BE2C (cell line): ENCODE data around the gene KRTAP5-4.
"Not testable (repeated sequence)": the region's sequence is repeated elsewhere in the genome, so short reads cannot be mapped to it uniquely, and the experiment has no call there.

Experiments used
- DNase-seq: peaks from one replicate; pipeline ENCODE4 v3.0.0-alpha.2; 2020
- H3K27me3 ChIP-seq: fragments of 250-450 bp; sonication (Bioruptor Pico); 2 replicates; pipeline ENCODE4 v1.5.1; 2020; ENCODE audit warnings: mild to moderate bottlenecking
- H3K36me3 ChIP-seq: fragments of 250-450 bp; sonication (Bioruptor Pico); 2 replicates; pipeline ENCODE4 v1.5.1; 2020; ENCODE audit warnings: mild to moderate bottlenecking
- H3K4me1 ChIP-seq: fragments of 250-450 bp; sonication (Bioruptor Pico); 2 replicates; pipeline ENCODE4 v1.5.1; 2020
- H3K4me3 ChIP-seq: 2 replicates; pipeline ENCODE4 v1.5.1; 2011; ENCODE audit warnings: low read depth, low read length
- H3K9me3 ChIP-seq: fragments of 250-450 bp; sonication (Bioruptor Pico); 2 replicates; pipeline ENCODE4 v1.5.1; 2020
- TF ChIP-seq, protein P1 (sequence below): IDR thresholded peaks from 2 replicates; pipeline ENCODE4 v1.5.1; 2012; ENCODE audit warnings: mild to moderate bottlenecking, low read depth, low read length

Gene KRTAP5-4

GRCh38 chr11:1625541-1625940 lies 3.6 kb upstream of the KRTAP5-4 start:
- Histone ChIP-seq H3K9me3 (no peaks in the 10 kb centered on the region), H3K4me1 (no peaks in the 10 kb centered on the region), H3K36me3 (no peaks in the 10 kb centered on the region), H3K4me3 (no peak overlapping the region), H3K27me3 (no peaks in the 10 kb centered on the region)
- DNase-seq = no peak
- TF ChIP-seq, protein P1, sequence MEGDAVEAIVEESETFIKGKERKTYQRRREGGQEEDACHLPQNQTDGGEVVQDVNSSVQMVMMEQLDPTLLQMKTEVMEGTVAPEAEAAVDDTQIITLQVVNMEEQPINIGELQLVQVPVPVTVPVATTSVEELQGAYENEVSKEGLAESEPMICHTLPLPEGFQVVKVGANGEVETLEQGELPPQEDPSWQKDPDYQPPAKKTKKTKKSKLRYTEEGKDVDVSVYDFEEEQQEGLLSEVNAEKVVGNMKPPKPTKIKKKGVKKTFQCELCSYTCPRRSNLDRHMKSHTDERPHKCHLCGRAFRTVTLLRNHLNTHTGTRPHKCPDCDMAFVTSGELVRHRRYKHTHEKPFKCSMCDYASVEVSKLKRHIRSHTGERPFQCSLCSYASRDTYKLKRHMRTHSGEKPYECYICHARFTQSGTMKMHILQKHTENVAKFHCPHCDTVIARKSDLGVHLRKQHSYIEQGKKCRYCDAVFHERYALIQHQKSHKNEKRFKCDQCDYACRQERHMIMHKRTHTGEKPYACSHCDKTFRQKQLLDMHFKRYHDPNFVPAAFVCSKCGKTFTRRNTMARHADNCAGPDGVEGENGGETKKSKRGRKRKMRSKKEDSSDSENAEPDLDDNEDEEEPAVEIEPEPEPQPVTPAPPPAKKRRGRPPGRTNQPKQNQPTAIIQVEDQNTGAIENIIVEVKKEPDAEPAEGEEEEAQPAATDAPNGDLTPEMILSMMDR = no peak

GRCh38 chr11:1624621-1625020 lies 2.7 kb upstream of the KRTAP5-4 start:
- no peak for DNase-seq
- Histone ChIP-seq H3K27me3 (no peaks in the 10 kb centered on the region), H3K4me3 (no peak overlapping the region), H3K36me3 (no peaks in the 10 kb centered on the region), H3K4me1 (no peaks in the 10 kb centered on the region), H3K9me3 (no peaks in the 10 kb centered on the region)
- TF ChIP-seq, protein P1 = no peak

GRCh38 chr11:1623716-1624115 lies 1.8 kb upstream of the KRTAP5-4 start:
- H3K9me3 ChIP-seq = no peaks in the 10 kb centered on the region
- no peaks in the 10 kb centered on the region for H3K4me1 ChIP-seq
- no peak for DNase-seq
- no peaks in the 10 kb centered on the region for H3K36me3 ChIP-seq
- no peak overlapping the region for H3K4me3 ChIP-seq
- TF ChIP-seq, protein P1 = no peak
- no peaks in the 10 kb centered on the region for H3K27me3 ChIP-seq

DNA sequence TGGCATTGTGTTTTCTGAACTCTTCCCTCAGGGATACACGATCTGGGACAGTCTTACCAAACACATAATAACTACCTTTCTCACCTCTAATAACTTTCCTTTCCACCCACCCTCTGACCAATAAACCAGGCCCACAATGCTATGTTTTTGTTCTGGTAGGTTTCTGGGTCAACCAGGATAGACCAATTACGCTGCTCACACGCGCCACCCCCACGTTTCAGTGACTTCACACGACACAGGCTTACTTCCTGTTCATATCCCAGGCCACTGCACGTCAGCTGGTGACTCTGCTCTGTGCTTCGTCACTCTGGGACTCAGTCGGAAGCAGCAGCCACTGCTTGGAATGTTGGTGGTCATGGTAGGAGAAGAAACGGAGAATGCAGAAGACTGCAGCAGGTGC lies 2.5 kb downstream of the KRTAP5-4 start:
- Histone ChIP-seq H3K9me3 (no peaks in the 10 kb centered on the region), H3K36me3 (no peaks in the 10 kb centered on the region), H3K4me3 (no peak overlapping the region), H3K4me1 (no peaks in the 10 kb centered on the region), H3K27me3 (no peaks in the 10 kb centered on the region)
- DNase-seq = no peak
- TF ChIP-seq, protein P1 = no peak

GRCh38 chr11:1618231-1618630 lies 3.7 kb downstream of the KRTAP5-4 start:
- Histone ChIP-seq H3K9me3 (no peaks in the 10 kb centered on the region), H3K36me3 (no peaks in the 10 kb centered on the region)
- TF ChIP-seq, protein P1 = no peak

GRCh38 chr11:1608363-1608762 lies 13.6 kb downstream of the KRTAP5-4 start, which contains the start of gene KRTAP5-3:
KRTAP5-3 (minus strand) TSS chr11:1608463; CDS start chr11:1608385, 78 bp downstream.
- DNase-seq = no peak
- no peaks in the 10 kb centered on the region for H3K4me1 ChIP-seq
- H3K27me3 ChIP-seq = no peaks in the 10 kb centered on the region
- TF ChIP-seq, protein P1 = no peak
- no peaks in the 10 kb centered on the region for H3K36me3 ChIP-seq
- no peak within 1 kb of the TSS for H3K4me3 ChIP-seq
- H3K9me3 ChIP-seq = no peaks in the 10 kb centered on the region

More at GRCh38 chr11:1618231-1618630, 3.7 kb downstream of the KRTAP5-4 start:
- Histone ChIP-seq H3K4me1 (no peaks in the 10 kb centered on the region), H3K4me3 (no peak overlapping the region), H3K27me3 (no peaks in the 10 kb centered on the region)
- no peak for DNase-seq

GRCh38 chr11:1607901-1608300 lies 14.0 kb downstream of the KRTAP5-4 start:
- not testable (repeated sequence) for H3K36me3 ChIP-seq, H3K27me3 ChIP-seq, H3K9me3 ChIP-seq, DNase-seq, H3K4me1 ChIP-seq, H3K4me3 ChIP-seq

DNA sequence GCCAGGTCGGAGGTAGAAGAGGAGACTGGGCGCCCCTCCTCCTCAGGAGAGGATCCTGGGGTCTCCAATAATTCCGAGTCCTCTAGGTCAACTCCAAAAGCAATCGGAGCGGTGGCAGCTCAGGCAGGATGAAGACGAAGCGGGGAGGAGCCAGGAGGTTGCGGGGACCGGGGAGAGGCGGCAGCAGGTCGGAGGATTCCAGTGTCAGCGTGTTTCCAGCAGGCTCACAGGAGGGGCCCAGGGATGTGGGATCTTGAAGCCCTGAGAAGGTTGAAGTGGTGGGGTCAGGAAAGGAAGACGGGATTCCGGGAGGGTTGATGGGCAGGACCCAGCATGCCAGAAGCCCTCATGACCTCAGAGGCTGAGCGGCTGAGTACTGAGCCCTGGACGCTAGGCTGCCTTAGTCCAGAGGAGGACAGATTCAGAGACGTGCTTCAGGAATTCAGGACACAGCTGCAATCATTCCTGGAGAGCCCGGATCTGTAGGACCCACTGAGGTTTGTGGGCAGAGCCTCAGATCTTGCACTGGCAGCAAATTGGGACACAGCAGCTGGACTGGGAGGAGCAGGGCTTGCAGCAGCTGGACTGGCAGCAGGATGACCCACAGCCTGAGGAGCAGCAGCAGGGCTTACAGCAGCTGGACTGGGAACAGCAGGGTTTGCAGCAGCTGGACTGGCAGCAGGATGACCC lies 14.6 kb downstream of the KRTAP5-4 start:
- H3K4me3 ChIP-seq, H3K27me3 ChIP-seq, DNase-seq, H3K36me3 ChIP-seq, H3K4me1 ChIP-seq, H3K9me3 ChIP-seq: not testable (repeated sequence)

DNA sequence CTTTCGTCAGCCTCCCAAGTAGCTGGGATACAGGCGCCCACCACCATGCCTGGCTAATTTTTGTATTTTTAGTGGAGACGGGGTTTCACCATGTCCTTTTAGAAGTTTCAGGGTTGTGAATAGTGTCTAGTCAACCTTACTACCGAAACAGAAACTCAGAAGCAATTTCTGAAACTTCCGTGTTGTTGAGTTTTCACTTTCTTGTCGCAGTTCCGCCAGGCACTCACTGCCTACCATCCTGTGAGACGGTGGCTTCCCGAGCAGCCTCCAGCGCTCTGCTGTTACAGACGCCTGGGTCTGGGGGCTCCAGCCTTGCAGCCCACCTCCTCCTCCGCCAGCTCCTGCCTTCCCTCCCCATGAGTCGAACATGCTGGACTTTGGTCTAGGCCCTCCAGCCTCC lies 16.0 kb downstream of the KRTAP5-4 start:
- H3K27me3 ChIP-seq, H3K9me3 ChIP-seq, H3K36me3 ChIP-seq, H3K4me1 ChIP-seq, H3K4me3 ChIP-seq, DNase-seq: not testable (repeated sequence)
